Esophagus squamous epithelium (tissue), 5 donors: ENCODE results near the gene IL6R. TPM values are rescaled to one million over a fixed set of nuclear protein-coding genes. Genes with fewer than 3 reads are reported as not detected.
"Not testable (repeated sequence)": the region's sequence is repeated elsewhere in the genome, so short reads cannot be mapped to it uniquely, and the experiment has no call there.

ENCODE experiments used
- DNase-seq: peaks from one replicate; lab custom pipeline; 2025; lab: John Stamatoyannopoulos, UW
- H3K27ac ChIP-seq, 4 donors: fragments of 200-600 bp; sonication (generic); one replicate each; pipeline ENCODE4 v1.5.1; 2016 to 2019; ENCODE audit warnings: mild to moderate bottlenecking in 1 of 4
- H3K27me3 ChIP-seq, 4 donors: fragments of 200-600 bp; sonication (generic); 1 replicate in 3 of 4; 2 replicates in 1 of 4; pipeline versions ENCODE4 v1.5.1 to v1.6.0; 2017 to 2021; ENCODE audit warnings: antibody characterized with exemption in 1 of 4
- H3K36me3 ChIP-seq, 3 donors: fragments of 200-600 bp; sonication (generic); one replicate each; pipeline ENCODE4 v1.5.1; 2016 to 2019
- H3K4me1 ChIP-seq, 3 donors: fragments of 200-600 bp; sonication (generic); one replicate each; pipeline ENCODE4 v1.5.1; 2017 to 2019
- H3K4me3 ChIP-seq, 4 donors: fragments of 200-600 bp; sonication (generic); 1 replicate in 3 of 4; 2 replicates in 1 of 4; pipeline ENCODE4 v1.5.1; 2016 to 2019; ENCODE audit warnings: mild to moderate bottlenecking in 2 of 4, moderate library complexity in 1 of 4
- H3K9me3 ChIP-seq, 3 donors: fragments of 200-600 bp; sonication (generic); one replicate each; pipeline ENCODE4 v1.5.1; 2016 to 2019
- POLR2A ChIP-seq, 4 donors: fragments of 450-650 bp; IDR thresholded peaks; one replicate each; pipeline ENCODE4 v1.6.1; 2017; ENCODE audit warnings: antibody characterized with exemption in 4 of 4, mild to moderate bottlenecking in 4 of 4, moderate library complexity in 3 of 4
- WGBS, 2 donors: methylation state at CpG; one replicate each; pipeline ENCODE4 v1.1.5; 2018; 5-methylcytosine and 5-hydroxymethylcytosine counted together
- intact Hi-C: fragments of 100-400 bp; cut with DNase I; formaldehyde crosslinking; loops from one replicate; pipeline ENCODE4 v1.15.0; 2022
- total RNA-seq, 4 donors: library from RNA; depleted of rRNA; stranded (reverse); fragments of >200 nt; gene quantifications; one replicate each; pipeline ENCODE4 v1.1.0, GENCODE V29; 2016
- TF ChIP-seq, protein P1 (sequence below), 6 experiments: fragments of 450-650 bp in 4 of 6; fragments of 200-600 bp in 2 of 6; sonication (generic) in 2 of 6; IDR thresholded peaks; one replicate each; pipeline ENCODE4 v1.5.1; 2016 to 2019; ENCODE audit warnings: antibody characterized with exemption in 6 of 6, mild to moderate bottlenecking in 4 of 6, moderate library complexity in 4 of 6
- donor health status: DM: yes; HTN: yes; CAD: no.

The IL6R gene
- total RNA-seq, 4 donors from 2014 or later, result 6.4 to 47.7 (median 8.1) TPM

DNA sequence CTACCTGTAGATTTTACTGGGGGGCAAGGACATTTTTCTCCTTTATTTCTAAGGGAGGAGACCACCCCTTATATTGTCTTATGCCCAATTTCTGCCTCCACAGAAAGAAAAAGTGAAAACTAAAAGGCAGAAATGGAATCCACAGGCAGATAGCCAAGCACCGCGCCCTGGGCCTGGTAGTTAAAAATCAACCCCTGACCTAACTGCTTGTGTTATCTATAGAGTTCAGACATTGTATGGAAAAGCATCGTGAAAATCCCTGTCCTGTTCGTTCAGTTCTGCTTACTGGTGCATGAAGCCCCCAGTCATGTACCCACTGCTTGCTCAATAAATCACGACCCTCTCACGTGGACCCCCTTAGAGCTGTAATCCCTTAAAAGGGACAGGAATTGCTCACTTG, 33.7 kb upstream of the IL6R start:
- H3K9me3 ChIP-seq, result no peaks in the 10 kb centered on the region
- no peaks in the 10 kb centered on the region for H3K4me1 ChIP-seq
- intact Hi-C loops, result no loop called here
- no peak for TF ChIP-seq POLR2A (IDR thresholded peaks at IDR 0.05)
- TF ChIP-seq, protein P1, sequence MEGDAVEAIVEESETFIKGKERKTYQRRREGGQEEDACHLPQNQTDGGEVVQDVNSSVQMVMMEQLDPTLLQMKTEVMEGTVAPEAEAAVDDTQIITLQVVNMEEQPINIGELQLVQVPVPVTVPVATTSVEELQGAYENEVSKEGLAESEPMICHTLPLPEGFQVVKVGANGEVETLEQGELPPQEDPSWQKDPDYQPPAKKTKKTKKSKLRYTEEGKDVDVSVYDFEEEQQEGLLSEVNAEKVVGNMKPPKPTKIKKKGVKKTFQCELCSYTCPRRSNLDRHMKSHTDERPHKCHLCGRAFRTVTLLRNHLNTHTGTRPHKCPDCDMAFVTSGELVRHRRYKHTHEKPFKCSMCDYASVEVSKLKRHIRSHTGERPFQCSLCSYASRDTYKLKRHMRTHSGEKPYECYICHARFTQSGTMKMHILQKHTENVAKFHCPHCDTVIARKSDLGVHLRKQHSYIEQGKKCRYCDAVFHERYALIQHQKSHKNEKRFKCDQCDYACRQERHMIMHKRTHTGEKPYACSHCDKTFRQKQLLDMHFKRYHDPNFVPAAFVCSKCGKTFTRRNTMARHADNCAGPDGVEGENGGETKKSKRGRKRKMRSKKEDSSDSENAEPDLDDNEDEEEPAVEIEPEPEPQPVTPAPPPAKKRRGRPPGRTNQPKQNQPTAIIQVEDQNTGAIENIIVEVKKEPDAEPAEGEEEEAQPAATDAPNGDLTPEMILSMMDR (IDR thresholded peaks at IDR 0.05), result no peak
- DNase-seq, result no peak
- WGBS, 2 donors, result 76 to 88% methylated on average over 6 of the region's 6 CpGs
- no peaks in the 10 kb centered on the region for H3K27me3 ChIP-seq
- no peak overlapping the region for H3K4me3 ChIP-seq
- no peaks in the 10 kb centered on the region for H3K36me3 ChIP-seq
- H3K27ac ChIP-seq, result no peak overlapping the region

DNA sequence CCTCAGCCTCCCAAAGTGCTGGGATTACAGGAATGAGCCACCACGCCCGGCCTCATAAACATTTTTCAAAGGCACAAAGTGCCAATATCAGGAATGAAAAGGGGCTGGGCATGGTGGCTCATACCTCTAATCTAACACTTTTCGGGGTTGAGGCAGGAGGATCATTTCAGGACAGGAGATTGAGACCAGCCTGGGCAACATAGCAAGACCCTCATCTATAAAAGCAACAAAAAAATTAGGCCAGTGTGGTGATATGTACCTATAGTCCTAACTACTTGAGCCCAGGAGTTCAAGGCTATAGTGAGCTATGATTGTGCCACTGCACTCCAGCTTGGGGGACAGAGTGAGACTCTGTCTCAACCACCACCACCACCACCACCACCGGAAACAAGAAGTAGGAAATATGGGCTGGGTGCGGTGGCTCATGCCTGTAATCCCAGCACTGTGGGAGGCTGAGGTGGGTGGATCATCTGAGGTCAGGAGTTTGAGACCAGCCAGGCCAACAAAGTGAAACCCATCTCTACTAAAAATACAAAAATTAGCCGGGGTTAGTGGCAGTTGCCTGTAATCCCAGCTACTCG, 31.3 kb upstream of the IL6R start:
- H3K9me3 ChIP-seq, H3K4me3 ChIP-seq, DNase-seq, H3K36me3 ChIP-seq, intact Hi-C loops, H3K4me1 ChIP-seq, H3K27ac ChIP-seq, H3K27me3 ChIP-seq: not testable (repeated sequence)
- WGBS, 2 donors, result 64 to 72% methylated on average over 5 to 7 of the region's 7 CpGs

DNA sequence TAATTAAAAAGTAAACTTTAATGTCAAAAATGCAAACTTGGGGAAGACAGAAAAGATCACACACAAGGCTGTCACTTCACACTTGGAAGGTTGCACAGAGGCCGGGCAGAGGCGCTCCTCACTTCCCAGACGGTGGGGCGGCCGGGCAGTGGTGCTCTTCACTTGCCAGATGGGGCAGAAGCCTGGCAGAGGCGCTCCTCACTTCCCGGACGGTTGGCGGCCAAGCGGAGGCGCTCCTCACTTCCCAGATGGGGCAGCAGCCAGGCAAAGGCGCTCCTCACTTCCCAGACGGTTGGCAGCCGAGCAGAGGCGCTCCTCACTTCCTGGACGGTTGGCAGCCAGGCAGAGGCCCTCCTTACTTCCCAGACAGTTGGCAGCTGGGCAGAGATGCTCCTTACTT, 25.8 kb upstream of the IL6R start:
- H3K4me3 ChIP-seq, result no peak overlapping the region
- H3K27me3 ChIP-seq, result no peaks in the 10 kb centered on the region
- H3K27ac ChIP-seq, result no peak overlapping the region
- intact Hi-C loops, result no loop called here
- no peaks in the 10 kb centered on the region for H3K4me1 ChIP-seq
- no peaks in the 10 kb centered on the region for H3K36me3 ChIP-seq
- TF ChIP-seq, protein P1 (IDR thresholded peaks at IDR 0.05), result no peak
- no peak for TF ChIP-seq POLR2A (IDR thresholded peaks at IDR 0.05)
- DNase-seq, result no peak
- 78 to 89% methylated on average over 5 to 8 of the region's 16 CpGs for WGBS, 2 donors
- no peaks in the 10 kb centered on the region for H3K9me3 ChIP-seq

DNA sequence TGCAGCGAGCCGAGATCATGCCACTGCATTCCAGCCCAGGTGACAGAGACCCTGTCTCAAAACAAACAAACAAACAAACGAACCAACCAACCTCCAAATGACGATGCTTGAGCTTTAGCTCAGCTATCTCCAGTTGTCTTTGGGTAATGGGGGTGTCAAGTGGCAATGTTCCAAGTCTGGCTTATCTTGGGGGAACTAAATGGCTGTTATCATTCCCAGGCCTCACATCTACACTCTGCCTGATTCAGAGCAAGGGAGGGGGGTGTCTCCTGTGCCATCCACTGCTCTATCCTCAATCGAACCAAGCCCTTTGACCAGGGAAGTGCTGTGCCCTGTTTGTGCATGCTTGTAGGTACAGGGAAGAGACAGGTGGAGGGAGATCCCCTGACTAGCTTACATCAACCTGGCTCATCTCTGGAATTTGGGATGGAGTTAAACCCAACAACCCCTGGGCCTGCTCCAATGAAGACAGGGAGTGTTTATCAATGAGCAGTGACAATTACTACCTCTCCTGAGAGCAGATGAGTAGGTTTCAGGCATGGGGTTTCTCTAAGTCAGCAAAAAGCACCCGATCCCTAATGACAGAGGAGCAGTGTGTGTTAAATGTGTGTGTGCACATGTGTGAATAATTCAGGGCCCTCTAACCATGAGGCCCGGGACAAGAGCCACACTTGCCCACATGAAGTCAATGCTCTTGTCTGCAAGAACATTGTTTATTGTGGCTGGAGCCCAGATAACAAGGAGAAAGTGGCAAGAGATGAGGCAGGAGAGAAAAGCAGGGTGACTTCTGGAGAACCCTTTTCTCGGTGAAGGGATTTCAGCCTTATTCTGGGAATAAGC, 20.3 kb upstream of the IL6R start:
- no peak for DNase-seq
- peaks cover 5 to 11% (median 6%) of the 10 kb centered on the region in 3 donors for H3K4me1 ChIP-seq
- no peaks in the 10 kb centered on the region for H3K27me3 ChIP-seq
- H3K27ac ChIP-seq, result peak overlapping the region; percentile 8 to 55 (median 16)
- intact Hi-C loops, result no loop called here
- no peak for TF ChIP-seq POLR2A (IDR thresholded peaks at IDR 0.05)
- TF ChIP-seq, protein P1 (IDR thresholded peaks at IDR 0.05), result no peak
- H3K4me3 ChIP-seq, result no peak overlapping the region
- WGBS, 2 donors, result 65 to 71% methylated on average over 8 of the region's 8 CpGs
- no peaks in the 10 kb centered on the region for H3K9me3 ChIP-seq
- H3K36me3 ChIP-seq, result no peaks in the 10 kb centered on the region

- no peaks in the 10 kb centered on the region for H3K36me3 ChIP-seq
- H3K9me3 ChIP-seq, result no peaks in the 10 kb centered on the region
- no peak for DNase-seq
- intact Hi-C loops, result no loop called here
- TF ChIP-seq, protein P1 (IDR thresholded peaks at IDR 0.05), result no peak
- no peak for TF ChIP-seq POLR2A (IDR thresholded peaks at IDR 0.05)
- H3K27me3 ChIP-seq, result no peaks in the 10 kb centered on the region
- 71 to 81% methylated on average over 7 of the region's 11 CpGs for WGBS, 2 donors
- H3K4me1 ChIP-seq, result peaks cover 5 to 19% (median 9%) of the 10 kb centered on the region in 3 donors
- H3K27ac ChIP-seq, result peak overlapping the region in 2 of 4 donors; percentile 44 to 52
- H3K4me3 ChIP-seq, result no peak overlapping the region
Observed at GRCh38 chr1:154386643-154387352, 18.3 kb upstream of the IL6R start.
